Epithelial cell of proximal tubule (primary cell): ENCODE results near the gene KHK. TPM values are rescaled to one million over a fixed set of nuclear protein-coding genes. Genes with fewer than 3 reads are reported as not detected.

Source experiments
- DNase-seq: peaks from one replicate; pipeline ENCODE4 v3.0.0-alpha.2; 2011; ENCODE audit warnings: low read depth
- H3K4me3 ChIP-seq: 2 replicates; pipeline ENCODE4 v1.5.1; 2011; ENCODE audit warnings: low read depth, mild to moderate bottlenecking, low read length
- total RNA-seq: library from RNA; depleted of rRNA; stranded (reverse); fragments of >200 nt; gene quantifications from 2 replicates; pipeline ENCODE4 v1.2.3, GENCODE V29; 2015
- TF ChIP-seq, protein P1 (sequence below): conservative IDR thresholded peaks from 2 replicates; pipeline ENCODE4 v1.5.1; 2012; ENCODE audit warnings: low read depth, mild to moderate bottlenecking, low read length

KHK gene
- total RNA-seq, 1 donor from 2014 or later, result 6.1 TPM

DNA sequence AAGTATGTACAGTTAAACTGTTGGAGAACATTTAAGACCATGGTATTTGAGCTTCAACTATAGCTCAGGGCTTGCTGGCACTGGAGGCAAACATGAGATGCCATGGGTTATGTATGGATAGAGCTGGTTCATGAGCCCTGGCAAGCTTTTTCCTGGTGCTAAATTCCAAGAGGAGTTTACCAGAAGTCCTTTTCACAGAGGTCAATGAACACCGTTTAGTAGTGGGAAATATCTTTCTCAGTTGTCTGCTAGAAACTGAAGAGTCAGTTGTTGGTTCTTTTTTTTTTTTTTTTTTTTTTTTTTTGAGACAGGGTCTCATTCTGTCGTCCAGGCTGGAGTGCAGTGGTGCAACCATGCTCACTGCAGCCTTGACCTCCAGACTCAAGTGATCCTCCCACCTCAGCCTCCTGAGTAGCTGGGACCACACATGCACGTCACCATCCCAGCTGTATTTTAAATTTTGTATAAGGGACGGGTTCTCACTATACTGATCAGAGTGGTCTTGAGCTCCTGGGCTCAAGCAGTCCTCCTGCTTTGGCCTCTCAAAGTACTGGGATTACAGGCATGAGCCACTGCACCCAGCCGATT lies 1.3 kb downstream of the KHK start:
- TF ChIP-seq, protein P1, sequence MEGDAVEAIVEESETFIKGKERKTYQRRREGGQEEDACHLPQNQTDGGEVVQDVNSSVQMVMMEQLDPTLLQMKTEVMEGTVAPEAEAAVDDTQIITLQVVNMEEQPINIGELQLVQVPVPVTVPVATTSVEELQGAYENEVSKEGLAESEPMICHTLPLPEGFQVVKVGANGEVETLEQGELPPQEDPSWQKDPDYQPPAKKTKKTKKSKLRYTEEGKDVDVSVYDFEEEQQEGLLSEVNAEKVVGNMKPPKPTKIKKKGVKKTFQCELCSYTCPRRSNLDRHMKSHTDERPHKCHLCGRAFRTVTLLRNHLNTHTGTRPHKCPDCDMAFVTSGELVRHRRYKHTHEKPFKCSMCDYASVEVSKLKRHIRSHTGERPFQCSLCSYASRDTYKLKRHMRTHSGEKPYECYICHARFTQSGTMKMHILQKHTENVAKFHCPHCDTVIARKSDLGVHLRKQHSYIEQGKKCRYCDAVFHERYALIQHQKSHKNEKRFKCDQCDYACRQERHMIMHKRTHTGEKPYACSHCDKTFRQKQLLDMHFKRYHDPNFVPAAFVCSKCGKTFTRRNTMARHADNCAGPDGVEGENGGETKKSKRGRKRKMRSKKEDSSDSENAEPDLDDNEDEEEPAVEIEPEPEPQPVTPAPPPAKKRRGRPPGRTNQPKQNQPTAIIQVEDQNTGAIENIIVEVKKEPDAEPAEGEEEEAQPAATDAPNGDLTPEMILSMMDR, result no peak
- H3K4me3 ChIP-seq, result peak overlapping the region; percentile 57
- DNase-seq, result no peak

DNA sequence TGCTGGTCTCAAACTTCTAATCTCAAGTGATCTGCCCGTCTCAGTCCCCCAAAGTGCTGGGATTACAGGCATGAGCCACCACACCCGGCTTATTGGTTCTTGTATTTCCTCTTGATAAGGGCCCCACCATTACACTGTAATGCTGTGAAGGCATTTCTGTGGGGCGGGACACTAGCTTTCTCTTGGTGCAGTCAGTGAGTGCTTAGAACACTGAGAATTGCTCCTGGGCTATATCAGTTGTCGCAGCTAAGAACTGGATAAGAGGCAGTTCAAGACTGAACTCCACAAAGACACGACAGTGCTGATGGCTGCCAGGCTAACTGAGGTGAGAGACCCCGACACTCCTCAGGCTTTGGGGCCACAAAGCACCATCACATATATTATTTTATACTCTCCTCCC lies 2.1 kb downstream of the KHK start:
- DNase-seq, result no peak
- TF ChIP-seq, protein P1, result no peak
- no peak overlapping the region for H3K4me3 ChIP-seq

DNA sequence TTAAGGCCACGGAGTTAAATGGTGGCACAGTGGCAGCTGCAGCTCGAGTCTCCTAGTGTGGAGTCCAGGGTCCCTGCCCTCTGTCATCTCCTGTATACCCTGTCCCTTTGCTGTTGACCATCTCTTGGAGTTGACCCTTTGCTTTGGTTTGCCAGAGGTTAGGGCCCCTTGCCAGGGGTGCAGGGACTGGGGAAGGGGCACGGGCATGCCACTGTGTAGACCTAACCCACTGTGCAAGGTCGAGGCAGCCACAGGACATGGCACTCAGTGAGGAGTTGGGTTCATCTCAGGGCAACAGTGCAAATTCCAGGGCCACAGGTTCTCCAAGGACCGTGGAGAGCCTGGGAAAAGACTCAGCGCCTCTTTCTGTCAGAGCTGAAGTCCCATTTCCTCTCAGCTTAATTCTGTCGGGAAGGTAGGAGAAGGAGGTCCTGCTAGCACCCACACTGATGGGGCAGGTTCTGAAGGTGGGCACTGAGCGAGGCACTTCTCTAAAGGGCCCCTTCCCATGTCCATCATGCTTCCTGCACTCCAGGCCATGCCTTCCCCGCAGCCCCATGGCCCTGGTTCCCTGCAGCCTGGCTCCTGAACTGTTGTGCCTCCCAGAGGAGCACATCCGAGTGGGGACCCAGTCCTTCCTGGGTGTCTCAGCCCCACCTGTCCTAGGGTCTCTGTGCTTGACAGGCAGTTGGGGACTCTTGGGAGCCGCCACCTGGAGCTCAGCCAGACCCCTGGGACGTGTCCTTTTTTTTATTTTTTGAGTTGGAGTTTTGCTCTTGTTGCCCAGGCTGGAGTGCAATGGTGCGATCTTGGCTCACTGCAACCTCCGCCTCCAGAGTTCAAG lies 2.8 kb downstream of the KHK start:
- no peak for DNase-seq
- TF ChIP-seq, protein P1, result no peak
- H3K4me3 ChIP-seq, result no peak overlapping the region

DNA sequence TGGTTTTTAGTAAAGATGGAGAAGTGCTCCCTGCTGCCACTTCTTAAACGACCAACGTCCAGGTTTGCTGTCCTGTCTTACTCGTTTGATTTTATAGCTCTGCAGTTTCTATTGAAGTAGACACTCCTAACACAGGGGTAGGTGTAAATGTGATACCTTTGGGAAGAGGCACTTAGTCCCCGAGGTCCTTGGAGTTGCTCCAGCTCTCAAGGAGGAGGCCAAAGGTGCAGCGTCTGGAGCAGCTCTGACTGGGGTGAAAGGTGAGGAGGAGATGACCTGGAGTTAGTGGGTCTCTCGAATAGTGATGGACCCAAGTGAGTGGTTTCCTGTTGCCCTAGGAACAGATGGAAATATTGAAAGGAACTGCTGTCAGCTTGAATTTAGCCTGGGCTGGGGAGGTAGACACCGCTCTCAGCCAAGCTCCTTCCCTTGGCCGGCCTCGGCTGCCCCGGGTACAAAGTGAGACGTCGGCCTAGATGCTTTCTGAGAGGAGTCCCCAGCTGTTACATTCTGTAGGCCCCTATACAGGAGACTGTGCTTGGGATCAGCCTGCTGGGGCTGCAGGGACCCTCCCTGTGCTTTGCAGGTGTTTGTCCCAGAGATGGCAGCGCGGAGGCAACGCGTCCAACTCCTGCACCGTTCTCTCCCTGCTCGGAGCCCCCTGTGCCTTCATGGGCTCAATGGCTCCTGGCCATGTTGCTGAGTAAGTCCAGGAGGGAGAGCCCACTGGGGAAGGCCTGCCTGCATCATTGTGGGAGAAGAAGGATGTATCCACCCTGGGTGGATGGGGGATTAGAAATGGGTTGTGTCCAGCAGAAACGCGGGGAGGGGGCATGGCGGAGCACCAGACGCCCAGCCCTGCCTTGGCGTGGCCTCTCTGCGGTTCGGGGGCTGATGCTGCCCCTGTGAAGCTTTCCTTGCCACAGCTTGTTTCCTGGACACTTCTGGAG lies 5.4 kb downstream of the KHK start:
- H3K4me3 ChIP-seq, result no peak overlapping the region
- TF ChIP-seq, protein P1, result no peak
- no peak for DNase-seq

DNA sequence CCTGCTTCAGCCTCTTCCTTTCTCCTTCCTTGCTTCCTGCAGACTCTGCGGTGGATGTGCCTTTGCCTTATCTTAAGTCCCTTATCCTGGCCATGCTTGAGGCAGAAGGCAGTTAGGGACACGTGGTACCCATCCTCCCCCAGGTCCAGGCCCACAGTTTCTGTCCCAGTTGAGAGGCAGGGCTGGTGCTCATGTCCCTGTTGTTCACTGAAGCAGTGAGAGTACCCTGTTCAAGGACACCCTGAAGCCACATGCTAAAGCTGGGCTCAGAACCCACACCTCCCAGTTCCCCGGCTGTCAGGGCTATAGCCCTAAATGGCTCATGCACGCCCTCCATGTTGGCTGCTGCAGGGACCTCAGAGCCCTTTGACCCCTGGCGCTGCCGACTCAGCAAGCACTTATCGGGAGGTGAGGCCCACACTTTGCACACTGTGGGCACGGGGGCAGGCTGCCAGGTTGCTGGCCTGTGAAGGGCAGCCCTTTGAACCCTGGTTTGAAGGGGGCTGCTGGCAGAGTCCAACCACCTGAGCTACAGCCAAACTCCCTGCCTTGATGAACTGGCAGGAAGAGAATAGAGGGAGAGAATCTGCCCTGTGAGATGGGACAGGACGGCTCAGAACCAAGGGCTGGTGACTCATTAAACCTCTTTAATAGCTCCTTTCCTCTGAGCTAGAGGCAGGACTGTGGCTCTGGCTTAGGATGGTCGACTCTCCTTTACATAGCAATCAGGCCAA lies 6.3 kb downstream of the KHK start:
- TF ChIP-seq, protein P1, result no peak

DNA sequence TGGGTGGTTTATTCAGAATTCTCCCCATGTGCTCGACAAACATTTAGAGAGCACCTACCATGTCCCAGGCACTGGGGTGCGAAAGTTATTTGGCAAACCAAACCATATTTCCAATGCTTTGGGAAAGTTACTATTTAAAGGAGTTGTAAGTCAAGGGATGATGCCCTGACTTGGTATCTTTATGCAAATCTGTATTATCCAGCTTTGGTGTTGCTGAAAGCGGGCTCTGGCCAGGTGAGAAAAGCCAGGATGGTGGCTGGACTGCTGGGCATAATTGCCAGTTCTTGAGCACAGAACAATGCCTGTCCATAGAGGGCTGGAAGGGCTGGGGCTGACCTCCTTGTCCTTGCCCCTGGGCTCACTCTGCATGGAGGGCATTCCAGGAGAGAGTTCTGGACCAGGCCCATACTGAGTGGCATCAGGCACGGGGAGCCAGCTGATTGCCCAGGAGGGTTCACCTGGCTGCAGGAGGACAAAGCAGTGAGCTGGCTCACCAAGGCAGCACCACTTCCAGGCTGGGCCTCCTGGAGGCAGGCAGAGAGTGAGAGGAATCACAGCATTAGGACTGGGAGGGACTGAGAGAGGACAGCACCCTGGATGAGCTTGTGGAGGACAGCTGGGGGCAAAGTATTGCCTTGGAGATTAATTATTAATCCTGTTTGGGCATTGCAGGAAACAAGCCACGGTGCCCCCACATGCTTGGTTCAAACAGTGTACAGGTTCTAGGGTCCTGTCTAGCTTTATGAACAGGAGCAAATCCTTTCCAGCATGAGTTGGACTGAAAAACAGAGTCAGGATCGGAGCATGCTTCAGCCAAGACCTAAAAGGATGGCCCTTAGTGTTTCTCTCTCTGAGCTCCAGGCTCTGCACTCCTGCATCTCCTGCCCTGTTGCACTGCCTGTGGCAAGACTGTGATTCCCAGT lies 7.1 kb downstream of the KHK start:
- DNase-seq, result no peak
- TF ChIP-seq, protein P1, result no peak
- no peak overlapping the region for H3K4me3 ChIP-seq

More for the DNA sequence above, 6.3 kb downstream of the KHK start:
- DNase-seq, result no peak
- no peak overlapping the region for H3K4me3 ChIP-seq
